NCI-H2227 treated with DMSO at 0.1 percent for 48 hours (cell line): Measurements from ENCODE around the gene MTMR4.

ENCODE experiments used
- DNase-seq: peaks from one replicate; lab custom pipeline; 2025; lab: John Stamatoyannopoulos, UW

The MTMR4 gene

GRCh38 chr17:58513965-58514769 is at the start of gene MTMR4:
Gene MTMR4 (minus strand): TSS chr17:58514638. CDS start chr17:58514407, 231 bp downstream.
- peak; percentile 89 for DNase-seq

- no peak for DNase-seq
Measured at GRCh38 chr17:58560511-58560910, 46.1 kb upstream of the MTMR4 start.

DNA sequence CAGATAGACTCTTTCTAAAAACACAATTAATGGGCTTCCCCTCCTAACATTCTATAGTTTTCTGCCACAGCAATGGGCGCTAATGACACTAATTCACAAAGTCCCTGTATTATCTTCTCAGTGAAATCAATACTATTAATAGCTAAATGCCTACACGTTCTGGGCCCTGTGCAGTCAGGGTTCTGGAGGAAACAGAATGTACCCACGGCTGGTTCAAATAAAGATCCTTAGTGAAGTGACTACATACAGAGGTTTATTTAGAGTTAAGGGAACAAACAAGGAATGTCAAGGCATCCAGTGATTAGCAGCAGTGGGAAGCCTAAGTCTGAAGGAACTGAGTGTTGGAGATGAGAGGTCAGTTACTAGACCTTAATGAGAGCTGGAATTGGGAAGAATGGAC is 43.5 kb upstream of the MTMR4 start:
- DNase-seq: no peak

DNA sequence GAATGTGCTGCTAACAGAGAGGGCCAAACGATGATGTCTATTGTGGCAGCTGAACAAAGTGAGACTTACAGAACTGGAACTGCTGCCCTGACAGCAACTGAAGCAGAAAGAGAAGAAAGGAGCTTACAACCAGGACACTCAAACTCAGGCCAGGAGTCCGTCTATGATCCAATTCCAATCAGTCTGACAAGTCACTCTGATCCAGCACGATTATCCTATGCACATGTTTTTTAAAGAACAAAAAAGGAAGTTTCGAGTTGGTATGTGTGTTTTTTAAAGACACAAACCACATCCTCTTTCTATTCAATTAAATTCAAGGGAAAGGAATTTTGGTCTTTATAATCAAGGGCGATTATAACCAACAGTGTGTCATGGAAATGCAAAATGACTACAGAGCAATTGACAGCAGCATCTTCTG is 42.4 kb upstream of the MTMR4 start:
- DNase-seq: no peak

- peak; percentile 26 for DNase-seq
Measured at GRCh38 chr17:58555109-58555508, 40.7 kb upstream of the MTMR4 start.

GRCh38 chr17:58541249-58541648 is 26.8 kb upstream of the MTMR4 start:
- DNase-seq: no peak

DNA sequence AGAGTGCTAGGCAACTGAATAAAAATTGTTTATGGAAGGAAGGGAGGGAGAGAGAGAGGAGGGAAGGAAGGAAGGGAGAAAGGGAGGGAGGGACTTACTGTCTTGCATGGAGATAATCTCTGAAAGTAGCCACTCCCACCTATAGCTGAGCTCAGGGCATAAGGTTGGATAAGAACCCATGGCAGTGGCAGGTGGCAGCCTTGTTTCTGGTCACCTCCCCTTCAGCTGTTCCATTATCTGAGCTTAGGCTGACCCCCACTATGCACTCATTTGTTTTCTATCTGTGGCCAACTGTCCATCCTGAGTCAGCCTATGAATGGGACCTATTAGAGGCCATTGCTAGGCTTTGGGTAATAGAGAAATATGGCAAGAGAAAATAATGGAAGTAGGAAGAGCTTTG is 25.3 kb upstream of the MTMR4 start:
- no peak for DNase-seq

DNA sequence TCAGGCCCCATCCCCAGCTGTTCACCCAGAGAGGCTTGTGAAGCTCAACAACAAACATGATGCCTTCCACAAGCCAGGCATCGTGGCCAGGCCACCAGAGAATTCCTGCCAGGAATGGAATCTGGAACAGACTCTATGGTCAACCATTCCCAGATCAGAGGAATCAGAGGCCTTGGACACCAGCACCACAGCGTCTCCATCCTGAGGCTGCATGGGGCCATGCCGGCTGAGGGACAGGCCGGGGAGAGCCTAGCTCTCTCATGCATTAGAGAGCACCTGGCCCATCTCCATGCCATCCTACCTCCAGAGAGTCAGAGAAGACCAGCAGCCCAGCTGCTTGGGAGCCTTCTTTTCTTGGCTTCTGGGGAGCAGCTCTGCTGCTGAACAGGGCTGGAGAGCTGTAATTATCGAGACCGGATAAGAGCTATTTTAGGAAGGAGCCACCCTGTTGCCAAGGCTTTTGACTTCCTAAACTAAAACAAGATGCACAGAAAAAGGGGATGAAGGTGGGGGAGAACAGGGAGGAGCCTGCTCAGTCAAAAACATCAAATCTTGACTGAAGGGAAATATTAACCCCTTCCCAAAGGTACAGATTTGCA is 24.5 kb upstream of the MTMR4 start:
- peak; percentile 66 for DNase-seq

- no peak for DNase-seq
Measured at GRCh38 chr17:58537266-58537665, 22.8 kb upstream of the MTMR4 start.

- DNase-seq: no peak
Measured at GRCh38 chr17:58536542-58536941, 22.1 kb upstream of the MTMR4 start.

DNA sequence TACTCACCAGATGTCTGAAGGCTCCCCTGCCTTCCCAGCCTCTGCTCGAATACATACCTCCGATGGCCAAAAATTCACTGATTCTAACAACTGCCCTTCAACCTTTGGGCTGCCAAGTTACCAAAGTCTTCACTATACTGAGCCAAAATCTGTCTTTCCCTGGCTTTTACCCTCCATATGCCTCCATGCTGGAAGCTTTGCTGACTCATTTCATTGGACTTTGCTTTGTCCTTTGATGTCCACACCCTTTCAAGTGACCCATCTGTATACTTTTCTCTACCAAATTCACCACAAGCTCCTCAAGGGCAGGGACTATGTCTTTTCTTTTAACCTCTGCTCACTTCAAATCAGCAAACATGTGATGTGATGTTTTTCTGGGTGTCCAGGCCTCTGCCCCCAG is 21.0 kb upstream of the MTMR4 start:
- no peak for DNase-seq

DNA sequence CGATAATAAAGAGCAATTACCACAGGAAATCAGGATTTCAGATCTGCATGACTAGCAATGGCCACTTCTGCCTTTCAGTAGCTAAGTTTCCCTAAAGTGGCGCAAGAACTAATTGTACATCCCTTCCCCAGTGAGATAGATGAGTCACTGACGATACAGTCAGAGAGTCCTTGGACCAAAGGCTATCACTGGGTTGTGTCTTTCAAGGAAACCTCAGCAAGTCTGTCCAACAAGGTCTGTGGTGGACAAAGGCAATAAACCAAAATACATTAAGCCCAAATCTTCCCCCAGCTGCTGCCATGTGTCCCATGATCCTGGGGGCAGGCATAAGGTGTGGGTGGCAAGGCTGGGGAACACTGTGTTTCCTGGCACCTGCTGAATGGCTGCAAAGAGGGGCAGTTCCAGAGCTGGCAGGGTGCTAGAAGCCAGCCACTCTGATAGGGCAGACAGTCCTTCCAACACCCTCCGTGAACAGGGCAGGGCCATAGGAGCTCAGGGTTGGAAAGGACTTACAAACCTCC is 20.5 kb upstream of the MTMR4 start:
- no peak for DNase-seq

DNA sequence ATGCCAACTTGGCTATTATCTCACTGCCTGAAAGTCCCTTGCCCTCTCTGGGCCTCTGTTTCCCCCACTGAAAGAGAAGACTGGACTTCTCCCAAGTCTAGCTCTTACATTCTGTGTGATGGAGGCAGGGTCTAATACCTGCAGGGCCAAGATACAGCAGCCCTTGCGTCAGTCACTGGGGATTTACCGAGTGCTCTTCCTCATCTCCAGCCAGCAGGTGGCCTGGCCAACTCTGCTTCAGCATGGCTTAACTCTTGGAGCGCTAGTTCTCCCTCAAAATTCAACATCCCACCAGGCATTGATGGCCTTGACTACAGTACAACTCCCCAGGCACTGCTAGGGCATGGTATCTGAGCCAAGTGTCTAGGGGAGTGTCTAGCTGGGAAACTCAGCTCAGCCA is 19.9 kb upstream of the MTMR4 start:
- DNase-seq: no peak

- no peak for DNase-seq
Measured at GRCh38 chr17:58533616-58534188, 19.3 kb upstream of the MTMR4 start.

DNA sequence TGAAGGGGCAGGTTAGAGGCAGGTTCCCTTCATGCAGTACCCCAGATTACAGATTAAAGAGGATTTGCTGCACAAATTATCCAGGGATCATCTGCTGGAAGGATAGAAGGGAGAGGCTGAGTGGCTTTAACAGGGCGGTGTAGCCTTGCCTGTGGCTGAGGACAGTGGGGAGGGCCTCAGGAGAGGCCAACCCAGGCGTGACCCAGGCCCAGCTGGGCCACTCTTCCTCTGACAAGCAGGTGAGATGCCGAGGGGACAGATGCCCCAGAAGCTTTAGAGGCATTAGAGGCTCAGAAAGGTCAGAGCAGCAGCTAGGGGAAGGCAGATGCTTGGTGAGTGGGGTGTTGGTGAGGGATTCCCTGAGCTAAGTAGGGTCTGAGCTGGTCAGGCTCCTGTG is 18.1 kb upstream of the MTMR4 start:
- no peak for DNase-seq

GRCh38 chr17:58531661-58532554 is 17.5 kb upstream of the MTMR4 start:
- DNase-seq: peak; percentile 61

GRCh38 chr17:58531122-58531521 is 16.7 kb upstream of the MTMR4 start:
- no peak for DNase-seq

- DNase-seq: no peak
Measured at GRCh38 chr17:58530655-58531054, 16.2 kb upstream of the MTMR4 start.

- DNase-seq: no peak
Measured at GRCh38 chr17:58529275-58529674, 14.8 kb upstream of the MTMR4 start.

- DNase-seq: no peak
Measured at GRCh38 chr17:58528443-58528842, 14.0 kb upstream of the MTMR4 start.

DNA sequence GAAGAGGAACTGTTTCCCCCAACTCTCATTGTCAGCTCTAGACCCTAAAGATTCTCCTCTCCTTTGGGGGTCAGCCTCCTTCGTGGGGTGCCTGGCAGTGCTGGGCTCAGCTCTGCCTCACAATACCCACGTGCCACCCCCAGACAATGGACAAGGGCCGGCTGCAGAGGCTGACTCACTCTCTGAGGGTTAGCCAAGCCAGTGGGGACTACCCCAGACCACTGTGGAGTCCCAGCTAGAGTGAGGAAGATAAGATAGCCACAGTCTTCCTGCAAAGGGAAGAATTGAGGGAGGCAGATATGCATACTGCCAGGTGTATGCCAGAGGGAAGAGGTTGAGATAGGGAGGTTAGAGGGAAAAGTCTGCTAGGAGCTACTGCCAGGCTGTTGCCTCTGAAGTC is 13.5 kb upstream of the MTMR4 start:
- DNase-seq: no peak

DNA sequence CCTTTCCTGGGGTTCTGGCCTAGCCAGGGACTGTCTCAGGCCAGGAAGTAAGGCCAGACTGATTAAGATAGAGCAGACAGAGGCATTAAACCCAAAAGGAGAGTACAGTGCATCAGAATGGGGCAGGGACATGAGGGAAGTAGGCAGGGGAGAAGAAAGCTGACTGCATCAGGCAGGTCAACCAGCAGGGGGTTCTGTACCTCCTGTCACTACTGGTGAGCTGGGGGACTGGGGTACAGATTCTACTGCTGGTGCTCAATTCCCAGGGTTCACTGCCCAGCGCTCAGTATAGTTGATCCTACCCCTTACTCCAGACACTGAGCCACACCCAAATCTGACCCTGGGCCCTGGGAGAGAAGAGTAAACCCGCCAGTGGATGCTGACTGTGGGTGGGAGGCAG is 12.9 kb upstream of the MTMR4 start:
- DNase-seq: no peak
